HG03097 (cell line): Measurements from ENCODE around the gene ASB6.
"Not testable (repeated sequence)": the region's sequence is repeated elsewhere in the genome, so short reads cannot be mapped to it uniquely, and the experiment has no call there.

Source experiments
- ATAC-seq: cut with Tn5 transposase; IDR thresholded peaks from one replicate; pipeline ENCODE4 v1.9.1; 2021; ENCODE audit not compliant: unreplicated experiment, low FRiP score

ASB6 gene

GRCh38 chr9:129646654-129647053 lies 4.7 kb upstream of the ASB6 start:
- no peak for ATAC-seq

- no peak for ATAC-seq
Measured at GRCh38 chr9:129646252-129646651, 4.3 kb upstream of the ASB6 start.

- no peak for ATAC-seq
Measured at GRCh38 chr9:129644902-129645301, 3.0 kb upstream of the ASB6 start.

- ATAC-seq: no peak
Measured at GRCh38 chr9:129644365-129644764, 2.4 kb upstream of the ASB6 start.

- ATAC-seq: no peak
Measured at GRCh38 chr9:129643706-129644105, 1.8 kb upstream of the ASB6 start.

GRCh38 chr9:129640871-129641749 lies 841 bp downstream of the ASB6 start:
- no peak for ATAC-seq

GRCh38 chr9:129640086-129640870 lies 1.7 kb downstream of the ASB6 start:
- no peak for ATAC-seq

- ATAC-seq: no peak
Measured at GRCh38 chr9:129639756-129640085, 2.2 kb downstream of the ASB6 start.

- no peak for ATAC-seq
Measured at GRCh38 chr9:129639034-129639630, 2.8 kb downstream of the ASB6 start.

GRCh38 chr9:129637673-129638439 lies 4.1 kb downstream of the ASB6 start:
- no peak for ATAC-seq

- ATAC-seq: no peak
Measured at GRCh38 chr9:129637102-129637501, 4.8 kb downstream of the ASB6 start.

GRCh38 chr9:129636343-129636742 lies 5.6 kb downstream of the ASB6 start:
- not testable (repeated sequence) for ATAC-seq

- ATAC-seq: no peak
Measured at GRCh38 chr9:129635099-129636065, 6.6 kb downstream of the ASB6 start.

GRCh38 chr9:129633848-129634247 lies 8.1 kb downstream of the ASB6 start:
- ATAC-seq: no peak

GRCh38 chr9:129633207-129633606 lies 8.7 kb downstream of the ASB6 start:
- ATAC-seq: no peak

GRCh38 chr9:129632460-129632859 lies 9.5 kb downstream of the ASB6 start:
- no peak for ATAC-seq

GRCh38 chr9:129631674-129632129 lies 10.2 kb downstream of the ASB6 start:
- ATAC-seq: no peak

- ATAC-seq: no peak
Measured at GRCh38 chr9:129630967-129631673, 10.8 kb downstream of the ASB6 start.

GRCh38 chr9:129629251-129629820 lies 12.6 kb downstream of the ASB6 start:
- no peak for ATAC-seq
